HG03521 (cell line): ENCODE data around the gene FNIP2.
"Not testable (repeated sequence)": the region's sequence is repeated elsewhere in the genome, so short reads cannot be mapped to it uniquely, and the experiment has no call there.

Source experiments
- ATAC-seq: cut with Tn5 transposase; IDR thresholded peaks from one replicate; pipeline ENCODE4 v1.9.1; 2021; ENCODE audit warnings: mild to moderate bottlenecking, moderate library complexity; ENCODE audit not compliant: unreplicated experiment

FNIP2 gene

DNA sequence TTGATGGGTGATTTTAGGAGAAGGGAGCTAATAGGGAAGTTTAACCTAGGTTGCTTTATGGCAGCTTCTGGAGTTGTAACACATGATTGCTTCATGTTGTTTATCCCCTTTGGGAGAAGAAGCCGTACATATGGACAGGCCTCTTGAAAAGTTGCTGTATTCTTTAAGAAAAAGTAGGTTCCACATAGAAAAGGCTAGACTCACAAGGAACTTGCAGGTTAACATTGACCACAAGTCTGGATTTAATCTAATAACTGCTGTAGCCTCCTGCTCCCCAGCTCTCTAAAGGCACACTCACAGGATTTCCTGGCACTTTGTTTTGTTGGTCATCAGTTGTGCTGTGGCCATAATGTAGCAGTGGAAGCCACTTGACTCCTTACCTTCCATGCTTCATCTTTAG is 19.7 kb downstream of the FNIP2 start:
- ATAC-seq, result no peak

DNA sequence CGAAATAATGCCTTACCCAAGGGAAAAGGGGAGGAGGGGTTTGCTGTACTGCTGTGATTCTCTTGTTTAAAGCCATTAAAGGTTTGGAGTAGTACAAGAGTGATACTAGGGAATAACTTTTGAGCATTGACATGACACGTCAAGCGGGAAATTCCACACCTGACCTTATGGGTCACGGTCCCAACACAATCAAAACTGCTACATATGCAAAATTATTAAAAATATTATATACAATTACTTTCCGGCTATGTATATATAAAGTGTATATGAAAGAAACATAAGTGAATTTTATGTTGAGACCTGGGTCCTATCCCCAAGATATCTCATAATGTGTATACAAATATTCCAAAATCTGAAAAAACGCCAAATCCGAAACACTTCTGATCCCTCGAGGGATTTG is 21.0 kb downstream of the FNIP2 start:
- no peak for ATAC-seq

DNA sequence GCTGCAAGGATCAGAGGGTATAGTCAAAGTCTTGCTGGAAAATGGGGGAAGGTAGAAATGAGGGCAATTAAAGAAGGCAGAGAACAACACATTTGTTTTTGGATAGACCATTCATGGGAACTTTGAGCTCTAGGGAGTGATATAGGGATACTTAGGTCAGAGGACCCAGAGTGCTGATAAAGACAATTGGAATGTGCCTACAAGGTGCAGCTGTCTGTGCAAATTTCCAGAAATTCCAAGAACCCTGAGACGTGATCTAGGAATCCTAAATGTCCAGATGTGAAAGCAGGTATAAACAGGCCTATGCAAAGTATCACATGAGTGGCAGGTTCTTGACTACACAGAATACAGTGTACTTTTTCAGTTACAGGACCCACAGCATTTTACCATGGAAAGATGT is 24.2 kb downstream of the FNIP2 start:
- no peak for ATAC-seq

DNA sequence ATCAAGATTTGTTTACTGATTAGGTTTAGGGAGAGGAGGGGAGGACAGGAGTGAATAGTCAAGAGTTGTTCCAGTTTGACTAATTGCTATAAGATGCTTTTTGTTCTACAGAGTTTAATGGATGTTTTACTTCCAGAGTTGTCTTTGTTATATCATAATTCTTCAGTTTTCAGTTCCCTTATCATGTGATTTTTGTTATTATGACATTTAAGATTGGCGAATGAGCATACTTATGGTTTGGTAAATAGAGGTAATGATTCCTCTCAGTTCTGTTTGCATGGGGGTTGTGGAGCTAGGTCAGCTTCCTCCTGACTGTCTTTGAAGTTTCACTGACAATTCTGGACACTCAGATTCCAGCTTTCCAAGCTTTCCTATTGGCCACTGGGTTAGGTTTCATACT is 24.6 kb downstream of the FNIP2 start:
- ATAC-seq, result not testable (repeated sequence)

DNA sequence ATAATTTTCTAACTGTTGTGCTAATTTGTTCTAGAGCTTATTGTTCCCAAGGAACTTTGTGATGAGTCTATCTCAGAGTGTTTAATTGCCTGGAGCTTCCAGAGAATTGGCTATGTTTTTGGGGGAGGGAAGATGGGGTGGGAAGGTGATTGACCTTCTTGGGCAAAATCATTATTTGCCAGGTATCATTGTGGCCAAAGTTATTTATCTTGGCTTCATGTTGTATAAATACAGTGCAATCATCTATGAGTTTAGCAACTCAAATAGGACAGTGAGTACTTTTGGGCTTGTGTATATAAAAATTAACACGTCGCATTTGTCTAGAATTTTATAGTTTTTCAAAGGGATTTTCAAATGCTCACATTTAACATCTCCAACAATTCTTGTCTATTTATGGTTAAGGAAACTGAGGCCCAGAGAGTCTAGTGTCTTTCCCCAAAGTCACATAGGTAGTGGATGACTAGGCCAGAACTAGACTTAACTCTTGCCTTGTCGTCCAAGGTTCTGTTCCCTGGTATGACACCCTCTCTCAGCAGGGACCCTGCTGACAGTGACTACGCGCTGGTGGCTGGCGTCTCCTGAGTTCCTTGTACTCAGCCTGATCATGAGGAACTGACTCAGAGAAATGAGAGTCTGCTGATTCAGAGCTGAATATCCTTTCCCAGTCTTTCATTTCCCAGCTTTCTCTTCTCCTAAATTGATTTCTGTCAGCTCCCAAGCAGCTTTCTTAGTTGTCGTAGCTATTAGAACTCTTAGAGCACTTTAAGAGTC is 27.7 kb downstream of the FNIP2 start:
- ATAC-seq, result no peak

DNA sequence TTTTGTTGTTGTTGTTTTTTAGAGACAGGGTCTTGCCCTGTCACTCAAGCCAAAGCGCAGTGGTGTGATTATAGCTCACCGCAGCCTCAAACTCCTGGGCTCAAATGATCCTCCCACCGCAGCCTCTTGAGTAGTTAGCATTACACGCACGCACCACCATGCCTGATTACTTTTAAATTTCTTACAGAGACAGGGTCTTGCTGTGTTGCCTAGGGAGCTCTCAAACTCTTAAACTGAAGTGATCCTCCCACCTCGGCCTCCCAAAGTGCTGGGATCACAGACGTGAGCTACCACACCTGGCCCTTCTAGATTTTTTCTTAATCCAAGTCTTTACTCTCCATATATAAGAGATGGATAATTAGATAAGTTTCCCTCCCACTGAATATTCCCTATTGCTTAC is 29.2 kb downstream of the FNIP2 start:
- ATAC-seq, result no peak

DNA sequence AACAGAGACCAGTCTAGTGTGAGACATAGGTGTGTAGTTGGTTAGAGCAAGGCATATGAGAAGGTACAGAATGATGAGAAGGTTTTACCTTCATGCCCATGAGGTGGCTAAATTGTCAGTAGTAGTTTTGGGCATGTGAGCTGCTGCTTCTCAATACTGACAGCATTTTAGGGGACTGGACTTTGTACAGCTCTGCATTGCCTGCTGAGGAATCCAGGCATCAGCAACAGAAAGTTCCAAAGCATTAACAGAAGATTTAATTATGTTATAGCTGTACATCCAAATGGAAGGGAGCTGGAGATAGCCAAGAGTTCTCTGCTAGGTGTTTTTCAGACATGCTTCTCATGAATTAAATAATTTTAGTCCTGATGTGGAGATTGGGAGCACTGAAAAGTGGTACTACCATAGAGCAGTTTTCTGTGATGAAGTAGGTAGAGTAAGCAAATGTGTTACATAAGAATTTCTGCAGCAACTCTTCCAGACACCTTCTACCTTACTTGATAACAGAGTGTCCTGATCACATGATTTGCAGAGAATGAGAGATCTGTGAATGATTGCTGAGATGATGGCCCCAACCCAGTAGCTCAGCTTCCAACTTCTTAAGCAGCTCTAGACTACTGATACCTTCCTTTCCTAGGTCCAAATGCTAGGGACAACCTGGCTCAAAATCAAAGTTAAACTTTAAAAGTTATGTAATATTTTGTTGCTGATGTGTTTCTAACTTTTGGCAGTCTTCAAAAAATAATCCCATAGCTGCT is 30.4 kb downstream of the FNIP2 start:
- ATAC-seq, result no peak

DNA sequence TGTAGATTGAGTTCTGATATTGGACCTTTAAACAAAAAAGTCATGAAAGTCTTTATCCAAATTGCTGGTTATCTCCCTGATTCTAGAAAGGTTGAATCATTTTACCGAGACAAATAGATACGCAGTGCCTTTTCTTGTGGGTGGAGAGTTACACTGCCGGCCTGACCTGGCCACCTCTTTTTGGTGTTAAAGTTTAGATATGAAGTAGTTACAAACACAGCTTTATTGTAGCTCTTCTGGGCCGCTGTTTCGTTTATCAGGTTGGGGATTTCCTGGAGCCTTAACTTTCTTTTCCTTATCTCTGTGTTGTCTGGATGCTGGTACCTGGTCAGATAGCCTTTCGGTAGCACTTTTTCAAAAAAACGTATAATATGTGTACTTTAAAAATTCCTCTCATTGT is 31.0 kb downstream of the FNIP2 start:
- ATAC-seq, result no peak

DNA sequence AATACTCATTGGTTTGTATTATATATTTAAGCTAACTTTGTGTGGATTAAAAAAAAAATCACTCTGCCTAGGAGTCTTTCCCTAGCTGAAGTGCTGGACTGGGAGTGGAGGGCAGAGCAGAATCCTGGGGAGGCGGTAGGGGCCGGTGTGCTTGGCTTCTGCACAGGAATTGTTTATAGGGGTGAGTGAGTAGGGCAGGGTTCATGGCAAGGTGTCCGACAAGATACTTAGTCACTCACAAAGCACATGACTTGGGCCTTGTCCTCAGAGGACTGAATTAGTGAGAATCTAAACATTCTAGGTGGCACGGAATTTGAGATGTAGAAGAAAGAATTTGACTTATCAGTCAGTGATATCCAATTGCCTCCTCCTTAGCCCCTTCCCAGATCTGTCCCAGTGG is 32.2 kb downstream of the FNIP2 start:
- ATAC-seq, result no peak

DNA sequence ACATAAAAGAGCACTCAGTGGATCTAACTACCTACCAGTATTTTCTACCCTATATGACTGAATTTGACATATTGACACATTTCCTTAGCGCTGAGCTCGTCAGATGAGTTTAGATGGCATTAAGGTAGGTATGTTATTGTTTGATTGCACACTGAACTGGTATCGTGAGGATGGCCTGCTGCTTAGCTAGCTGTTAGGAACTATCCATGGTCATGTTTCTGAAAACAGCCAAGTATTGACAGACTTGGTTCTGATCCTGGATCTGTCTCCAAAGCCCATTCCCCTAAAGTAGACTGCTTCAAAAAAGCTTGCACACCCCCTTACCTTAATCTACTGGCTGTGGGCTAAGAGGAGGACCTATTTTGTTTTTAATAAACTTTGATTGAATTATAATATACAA is 32.9 kb downstream of the FNIP2 start:
- no peak for ATAC-seq

DNA sequence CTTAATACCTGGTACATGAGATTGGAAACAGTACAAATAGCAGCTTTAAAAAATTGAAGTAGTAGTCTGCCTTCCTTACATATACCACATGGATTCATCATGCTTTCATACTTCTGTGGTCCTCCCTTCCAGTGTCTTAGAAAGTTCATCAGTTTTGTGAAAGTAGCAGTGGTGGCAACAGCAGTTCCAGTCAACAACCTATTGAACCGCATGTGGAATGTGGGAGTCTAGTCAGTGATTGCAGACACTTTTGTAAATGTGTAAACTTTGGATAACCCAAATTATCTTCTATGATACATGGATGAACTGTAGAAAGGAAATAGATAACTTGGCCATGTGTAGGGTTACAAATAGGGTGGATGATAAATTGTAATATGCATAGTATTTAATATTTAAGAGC is 34.1 kb downstream of the FNIP2 start:
- no peak for ATAC-seq

DNA sequence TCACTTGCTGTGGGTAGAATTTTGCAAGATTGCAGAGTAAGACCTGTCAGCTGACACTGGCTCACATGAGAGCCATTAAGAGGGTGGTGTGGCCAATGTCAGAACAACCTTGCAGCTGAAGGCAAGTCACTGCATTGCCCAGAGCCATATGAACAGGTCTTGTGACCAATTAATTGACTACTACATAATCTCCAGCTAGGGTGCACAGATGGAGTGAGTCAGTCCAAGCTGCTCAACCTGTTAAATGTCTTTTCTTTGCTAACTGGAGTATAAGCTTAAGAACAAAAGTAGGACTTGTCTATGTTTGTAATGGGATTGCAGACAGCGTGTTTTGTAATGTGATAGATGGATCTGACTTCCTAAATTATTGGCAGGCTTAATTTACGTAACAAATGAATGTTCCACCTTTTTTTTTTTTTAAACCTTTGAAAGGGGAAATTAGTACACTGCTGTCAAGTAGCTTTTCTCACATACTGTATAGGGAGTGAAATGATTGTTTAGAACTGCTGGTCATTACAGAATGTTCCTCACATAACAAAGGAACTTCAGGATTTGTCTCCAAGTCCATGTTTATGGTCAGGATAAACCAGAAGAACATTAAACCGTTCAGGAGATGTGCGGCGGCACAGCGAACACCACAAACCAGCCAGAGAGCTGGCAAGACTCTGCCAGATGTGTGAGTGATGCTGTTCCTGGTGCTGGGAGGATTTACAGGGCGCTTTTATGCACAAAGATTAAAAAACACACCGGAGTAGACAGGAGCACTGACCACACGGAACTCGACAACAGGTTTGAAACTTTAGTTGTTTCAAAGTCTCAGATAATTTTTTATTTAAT is 37.0 kb downstream of the FNIP2 start:
- no peak for ATAC-seq

DNA sequence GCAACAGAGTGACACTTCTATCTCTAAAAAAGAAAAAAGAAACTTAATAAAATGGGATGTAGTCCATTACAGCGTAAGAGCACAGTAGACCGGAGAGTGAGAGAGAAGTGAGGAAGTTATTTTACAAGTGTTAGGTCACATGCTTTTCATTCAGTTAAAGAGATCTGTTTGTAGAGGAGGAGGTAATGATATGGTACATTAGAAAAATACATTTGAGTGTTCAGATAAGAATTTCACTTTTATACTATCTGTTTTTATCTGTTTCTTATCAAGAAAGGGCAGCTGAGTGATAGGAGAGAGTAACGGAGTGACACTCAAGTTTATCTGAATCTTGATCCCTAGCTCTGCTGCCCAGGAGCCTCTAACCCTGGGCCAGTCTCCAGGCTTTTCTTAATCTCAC is 38.9 kb downstream of the FNIP2 start:
- ATAC-seq, result no peak

DNA sequence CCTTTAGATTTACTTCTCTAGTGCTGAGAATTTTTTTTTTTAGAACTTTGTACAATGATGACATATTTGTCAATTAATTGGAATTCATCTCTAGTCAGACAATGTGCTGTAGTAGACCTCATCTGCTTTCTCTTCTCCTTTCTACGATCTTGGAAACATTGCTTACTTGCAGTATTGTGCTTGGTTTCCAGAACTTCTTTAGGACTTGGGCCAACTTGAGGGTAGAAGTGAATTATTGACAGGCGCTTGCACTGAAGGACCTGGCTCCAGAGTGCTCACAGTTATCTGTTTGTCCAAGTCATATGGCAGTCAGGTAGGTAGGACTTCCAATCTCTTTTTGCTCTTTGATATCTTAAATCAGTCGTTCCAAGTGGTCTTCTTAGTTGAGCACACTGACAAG is 39.6 kb downstream of the FNIP2 start:
- no peak for ATAC-seq

DNA sequence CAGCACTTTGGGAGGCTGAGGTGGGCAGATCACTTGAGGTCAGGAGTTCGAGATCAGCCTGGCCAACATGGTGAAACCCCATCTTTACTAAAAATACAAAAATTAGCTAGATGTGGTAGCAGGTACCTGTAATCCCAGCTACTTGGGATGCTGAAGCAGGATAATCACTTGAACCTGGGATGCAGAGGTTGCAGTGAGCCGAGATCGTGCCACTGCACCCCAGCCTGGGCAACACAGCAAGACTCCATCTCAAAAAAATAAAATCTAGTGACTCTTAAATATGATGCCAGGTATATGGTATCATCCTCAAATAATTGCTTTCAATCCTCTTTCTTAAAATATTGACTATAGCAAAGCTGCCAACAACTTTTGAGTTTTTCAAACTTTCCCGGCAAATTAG is 40.4 kb downstream of the FNIP2 start:
- ATAC-seq, result not testable (repeated sequence)

DNA sequence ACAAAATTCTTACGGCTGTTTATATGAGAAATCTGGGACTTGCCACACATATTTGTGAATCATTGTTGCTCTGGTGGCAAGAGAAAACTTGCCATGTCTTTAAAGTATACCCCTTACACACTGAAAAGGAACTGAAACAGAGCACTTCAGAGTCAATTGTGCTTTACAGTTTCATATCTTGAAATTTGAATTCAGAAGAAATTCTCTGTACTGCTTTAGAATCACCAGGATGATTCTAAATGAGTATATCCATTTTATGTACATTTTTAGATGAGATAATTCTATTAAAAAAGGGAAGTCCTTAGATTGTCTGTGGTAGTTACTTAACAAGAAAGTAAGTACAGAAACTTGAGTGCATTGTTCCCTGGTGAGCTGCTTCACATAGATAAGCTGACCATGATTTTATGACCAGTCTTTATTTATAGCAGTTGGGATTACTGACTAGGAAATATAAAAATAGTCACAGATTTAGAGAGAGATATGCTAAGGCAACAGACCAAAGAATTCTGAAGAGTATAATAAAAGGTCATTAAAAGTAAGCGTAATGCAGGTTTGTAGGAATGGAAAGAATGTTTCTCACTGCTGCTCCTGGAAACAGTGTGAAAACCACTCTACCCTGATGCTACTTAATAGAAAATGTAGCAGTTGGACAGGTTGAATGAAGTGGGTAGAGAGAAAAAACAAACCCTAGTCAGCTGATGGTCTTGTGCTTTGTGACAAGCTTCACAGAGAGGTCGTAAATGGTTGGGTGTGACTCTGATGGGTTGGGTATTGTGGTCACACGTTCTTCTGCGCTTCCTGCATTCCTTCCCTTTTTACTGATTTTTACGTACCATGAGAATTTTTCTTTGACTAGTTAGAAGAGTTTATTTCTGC is 41.0 kb downstream of the FNIP2 start:
- ATAC-seq, result peak; percentile 80

DNA sequence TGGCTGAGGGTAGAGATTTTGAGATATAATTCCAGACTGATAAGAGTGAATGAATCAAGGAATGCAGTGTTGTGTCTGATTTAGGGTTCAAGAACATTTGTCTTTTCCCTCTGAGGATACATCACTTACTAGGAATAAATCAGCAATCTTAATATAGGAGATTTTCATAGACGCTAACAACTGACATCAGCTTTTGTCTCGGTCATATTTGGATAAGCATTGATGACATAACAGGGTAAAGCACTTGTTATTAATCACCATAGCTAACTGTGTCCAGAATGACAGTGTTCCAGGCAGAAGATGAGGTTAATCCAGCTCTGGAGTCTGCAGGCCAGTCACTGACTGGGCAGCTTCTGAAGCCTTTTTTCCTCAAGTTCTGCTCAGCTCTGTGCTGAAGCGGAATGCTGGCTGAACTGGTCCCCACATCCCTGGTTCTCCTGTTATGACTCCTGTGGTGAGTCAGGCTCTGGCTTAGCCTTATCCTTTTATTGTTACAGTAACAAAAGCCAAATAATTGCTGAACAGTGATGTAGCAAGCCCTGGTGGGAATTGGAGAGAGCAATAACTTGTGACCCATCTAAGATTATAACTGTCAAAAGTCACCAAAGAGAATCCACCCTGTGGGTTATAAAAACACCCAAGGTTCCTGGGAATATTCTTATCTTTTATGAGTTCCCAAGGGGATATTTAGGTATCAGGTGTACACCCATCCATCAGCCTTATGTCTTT is 41.8 kb downstream of the FNIP2 start:
- ATAC-seq, result no peak

DNA sequence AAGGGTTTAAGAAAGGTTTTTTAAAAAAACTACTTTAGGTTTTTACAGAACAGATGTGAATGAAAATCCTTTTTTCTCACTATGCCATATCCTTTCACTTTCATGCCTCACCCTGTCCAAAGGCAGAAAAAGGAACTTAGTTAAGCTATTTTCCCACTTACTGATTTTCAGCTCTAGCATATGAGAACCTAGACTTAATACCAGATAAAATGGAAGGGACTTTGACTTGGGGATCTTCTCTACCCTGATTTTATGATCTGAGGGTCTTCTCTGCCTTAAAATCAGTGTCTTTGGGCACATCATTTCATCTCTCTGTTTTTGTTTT is 42.4 kb downstream of the FNIP2 start:
- ATAC-seq, result no peak

DNA sequence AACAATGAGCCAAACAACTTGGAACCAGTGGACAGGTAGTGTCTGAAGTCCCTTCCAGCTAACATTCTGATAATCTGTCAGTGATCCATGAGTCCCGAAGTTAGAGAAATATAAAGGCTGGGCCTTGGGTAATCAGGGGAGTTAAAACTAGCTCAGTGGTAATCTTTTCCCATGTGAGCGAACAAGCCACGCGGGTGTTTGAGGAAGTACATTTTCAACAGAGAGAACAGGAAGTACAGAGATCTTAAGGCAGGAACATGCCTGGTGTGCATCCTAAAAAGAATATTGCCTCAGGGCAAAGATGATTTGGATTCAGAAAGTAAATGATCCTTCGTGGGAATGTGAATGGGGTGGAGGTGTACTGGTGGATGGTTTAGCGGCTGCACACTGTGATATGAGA is 42.9 kb downstream of the FNIP2 start:
- no peak for ATAC-seq

DNA sequence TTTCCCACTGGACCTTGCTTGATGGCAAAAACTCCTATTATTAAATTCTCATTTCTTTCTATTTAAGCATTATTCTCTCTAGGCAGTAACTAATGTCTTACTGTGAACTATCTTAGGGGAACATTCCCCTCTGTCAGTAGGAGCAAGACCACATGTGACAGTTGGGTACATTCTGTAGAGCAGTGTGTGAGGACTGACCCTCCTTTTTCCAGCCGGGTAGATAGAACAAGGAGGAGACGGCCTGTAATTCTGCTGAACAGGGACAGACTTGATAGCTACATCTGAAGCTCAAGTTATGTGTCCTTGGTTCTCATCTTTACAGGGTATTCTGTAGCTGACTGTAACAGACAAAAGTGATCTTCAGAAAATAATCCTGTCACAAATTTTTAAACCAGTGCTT is 43.3 kb downstream of the FNIP2 start:
- no peak for ATAC-seq
